Uterus (tissue), 4 donors: ENCODE results near the gene KREMEN2. TPM values are rescaled to one million over a fixed set of nuclear protein-coding genes. Genes with fewer than 3 reads are reported as not detected.

Experiments used
- DNase-seq, 2 donors: peaks; one replicate each; pipeline ENCODE4 v3.0.0-alpha.2; 2019 to 2020
- H3K27ac ChIP-seq, 2 donors: fragments of 200-600 bp; sonication (generic); 1 replicate in 1 of 2; 2 replicates in 1 of 2; pipeline ENCODE4 v1.5.1; 2016 to 2018
- H3K27me3 ChIP-seq, 2 donors: fragments of 200-600 bp; sonication (generic); one replicate each; pipeline ENCODE4 v1.5.1; 2018 to 2019; ENCODE audit warnings: control low read depth in 1 of 2
- H3K36me3 ChIP-seq, 2 donors: fragments of 200-600 bp; sonication (generic); one replicate each; pipeline ENCODE4 v1.5.1; 2019; ENCODE audit warnings: control low read depth in 1 of 2
- H3K4me1 ChIP-seq, 2 donors: fragments of 200-600 bp; sonication (generic); one replicate each; pipeline ENCODE4 v1.5.1; 2018 to 2019; ENCODE audit warnings: control low read depth in 1 of 2
- H3K4me3 ChIP-seq, 2 donors: fragments of 200-600 bp; sonication (generic); 1 replicate in 1 of 2; 2 replicates in 1 of 2; pipeline ENCODE4 v1.5.1; 2018 to 2019; ENCODE audit warnings: mild to moderate bottlenecking in 1 of 2
- H3K9me3 ChIP-seq, 2 donors: fragments of 200-600 bp; sonication (generic); one replicate each; pipeline ENCODE4 v1.5.1; 2019; ENCODE audit warnings: control low read depth in 1 of 2
- CTCF ChIP-seq, 4 experiments: fragments of 200-600 bp in 2 of 4; fragments of 450-650 bp in 2 of 4; sonication (generic) in 2 of 4; IDR thresholded peaks; one replicate each; pipeline ENCODE4 v1.5.1; 2016 to 2019; ENCODE audit warnings: antibody characterized with exemption in 4 of 4, mild to moderate bottlenecking in 2 of 4, moderate library complexity in 1 of 4
- POLR2A ChIP-seq, 2 donors: fragments of 450-650 bp; IDR thresholded peaks; one replicate each; pipeline ENCODE4 v1.6.1; 2016; ENCODE audit warnings: antibody characterized with exemption in 2 of 2, mild to moderate bottlenecking in 1 of 2, moderate library complexity in 1 of 2
- intact Hi-C: fragments of 100-400 bp; cut with DNase I; formaldehyde crosslinking; loops from one replicate; pipeline ENCODE4 v1.15.1; 2023; ENCODE audit warnings: low total_unique reads
- total RNA-seq, 4 donors: library from RNA; depleted of rRNA in 3 of 4; stranded (reverse); fragments of >200 nt in 3 of 4; gene quantifications; one replicate each; pipeline versions ENCODE4 v1.1.0 to v1.2.4, GENCODE V29; 2014 to 2023
- donor health status: DM: yes; HTN: yes; CAD: no.

The KREMEN2 gene
- total RNA-seq, 4 donors from 2014 or later: 0.41 TPM; not detected in 3

GRCh38 chr16:2933701-2934100 lies 30.4 kb upstream of the KREMEN2 start:
- Histone ChIP-seq H3K36me3 (no peaks in the 10 kb centered on the region), H3K27me3 (no peaks in the 10 kb centered on the region), H3K4me3 (no peak overlapping the region), H3K27ac (no peak overlapping the region), H3K9me3 (no peaks in the 10 kb centered on the region), H3K4me1 (no peaks in the 10 kb centered on the region)
- no peak for DNase-seq
- TF ChIP-seq CTCF (IDR thresholded peaks at IDR 0.05) (no peak), POLR2A (IDR thresholded peaks at IDR 0.05) (no peak)
- intact Hi-C loops: no loop called here

DNA sequence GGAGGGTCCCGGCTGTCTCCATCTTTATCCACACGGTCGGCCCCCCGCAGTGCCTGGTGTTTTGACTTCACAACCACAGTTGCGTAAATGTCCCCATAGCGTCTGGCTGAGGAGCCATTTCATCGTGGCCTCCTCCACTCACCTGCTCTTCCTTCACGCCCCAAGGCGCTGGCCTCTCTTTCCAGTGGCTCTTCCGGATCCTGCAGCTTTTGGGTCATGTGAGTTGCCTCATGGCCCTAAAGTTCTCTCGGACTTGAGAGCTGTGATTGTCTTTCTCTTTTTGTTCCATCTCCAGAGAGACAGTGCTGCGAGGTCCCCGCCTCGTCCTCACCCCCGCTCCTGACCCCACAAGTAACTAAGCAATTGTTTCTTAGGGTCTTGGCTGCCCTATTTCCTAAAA lies 29.6 kb upstream of the KREMEN2 start:
- Histone ChIP-seq H3K36me3 (no peaks in the 10 kb centered on the region), H3K27me3 (no peaks in the 10 kb centered on the region), H3K4me1 (no peaks in the 10 kb centered on the region), H3K4me3 (no peak overlapping the region), H3K27ac (no peak overlapping the region), H3K9me3 (no peaks in the 10 kb centered on the region)
- TF ChIP-seq POLR2A (IDR thresholded peaks at IDR 0.05) (no peak), CTCF (IDR thresholded peaks at IDR 0.05) (no peak)
- intact Hi-C loops: no loop called here
- DNase-seq: no peak

DNA sequence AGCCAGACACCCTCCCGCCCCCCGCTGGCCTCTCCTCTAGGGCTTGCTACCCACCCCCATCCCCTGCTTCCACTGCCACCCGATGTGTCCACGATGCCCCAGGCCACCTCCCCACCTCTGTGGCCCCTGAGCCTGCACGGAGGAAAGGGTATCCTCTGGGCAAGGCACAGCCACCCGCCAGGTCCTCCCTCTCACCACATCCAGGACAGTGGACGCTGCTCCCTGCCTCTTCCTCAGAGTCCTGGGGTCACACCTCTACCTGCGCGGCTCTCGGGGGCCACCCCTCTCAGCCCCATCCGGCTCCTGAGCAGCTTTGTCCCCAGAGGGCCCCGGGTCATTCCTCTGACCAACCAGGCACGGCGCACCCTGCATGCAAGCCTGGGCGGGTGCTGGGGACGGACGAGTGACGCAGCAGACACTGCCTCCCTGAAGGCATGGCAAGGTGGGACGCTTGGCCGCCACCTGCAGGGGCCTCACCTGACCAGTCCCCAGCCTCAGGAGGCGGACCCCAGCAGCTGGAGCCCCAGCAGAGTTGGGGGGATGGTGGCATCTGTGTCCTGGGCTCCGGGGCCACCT lies 27.6 kb upstream of the KREMEN2 start:
- H3K27me3 ChIP-seq: no peaks in the 10 kb centered on the region
- TF ChIP-seq CTCF (IDR thresholded peaks at IDR 0.05) (no peak), POLR2A (IDR thresholded peaks at IDR 0.05) (no peak)
- H3K9me3 ChIP-seq: no peaks in the 10 kb centered on the region
- no peak for DNase-seq
- H3K4me3 ChIP-seq: no peak overlapping the region
- no peaks in the 10 kb centered on the region for H3K36me3 ChIP-seq
- intact Hi-C loops: no loop called here
- H3K27ac ChIP-seq: no peak overlapping the region
- no peaks in the 10 kb centered on the region for H3K4me1 ChIP-seq

DNA sequence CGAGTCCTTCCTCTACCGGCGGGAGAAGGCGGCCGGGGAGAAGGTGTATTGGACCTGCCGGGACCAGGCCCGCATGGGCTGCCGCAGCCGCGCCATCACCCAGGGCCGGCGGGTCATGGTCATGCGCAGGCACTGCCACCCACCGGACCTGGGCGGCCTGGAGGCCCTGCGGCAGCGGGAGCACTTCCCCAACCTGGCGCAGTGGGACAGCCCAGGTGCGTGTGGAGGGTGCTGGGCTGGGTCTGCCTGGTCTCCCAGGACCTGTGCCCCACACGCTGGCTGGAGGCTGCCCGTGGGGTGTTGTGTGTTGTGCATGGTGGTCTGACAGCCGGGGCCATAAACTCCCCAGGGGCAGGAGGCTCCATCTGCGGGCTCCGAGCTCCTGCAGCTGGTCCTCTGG lies 26.9 kb upstream of the KREMEN2 start:
- intact Hi-C loops: no loop called here
- no peak overlapping the region for H3K27ac ChIP-seq
- H3K36me3 ChIP-seq: no peaks in the 10 kb centered on the region
- TF ChIP-seq CTCF (IDR thresholded peaks at IDR 0.05) (no peak), POLR2A (IDR thresholded peaks at IDR 0.05) (no peak)
- DNase-seq: no peak
- no peaks in the 10 kb centered on the region for H3K9me3 ChIP-seq
- H3K4me1 ChIP-seq: no peaks in the 10 kb centered on the region
- H3K4me3 ChIP-seq: no peak overlapping the region
- H3K27me3 ChIP-seq: no peaks in the 10 kb centered on the region

DNA sequence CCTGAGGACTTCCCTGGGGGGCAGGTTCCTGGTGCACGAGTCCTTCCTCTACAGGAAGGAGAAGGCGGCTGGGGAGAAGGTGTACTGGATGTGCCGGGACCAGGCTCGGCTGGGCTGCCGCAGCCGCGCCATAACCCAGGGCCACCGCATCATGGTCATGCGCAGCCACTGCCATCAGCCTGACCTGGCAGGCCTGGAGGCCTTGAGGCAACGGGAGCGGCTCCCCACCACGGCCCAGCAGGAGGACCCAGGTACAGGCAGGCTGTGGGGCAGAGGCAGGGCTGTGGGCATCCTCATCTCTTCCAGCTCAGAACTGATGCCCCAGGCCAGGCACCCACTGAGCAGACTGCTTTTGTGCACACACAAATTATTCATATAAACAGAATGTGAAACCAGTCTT lies 25.9 kb upstream of the KREMEN2 start:
- H3K4me3 ChIP-seq: no peak overlapping the region

More for the DNA sequence above, 25.9 kb upstream of the KREMEN2 start:
- DNase-seq: no peak
- TF ChIP-seq CTCF (IDR thresholded peaks at IDR 0.05): no peak
- no peak for TF ChIP-seq POLR2A (IDR thresholded peaks at IDR 0.05)
- no peak overlapping the region for H3K27ac ChIP-seq
- H3K36me3 ChIP-seq: no peaks in the 10 kb centered on the region
- intact Hi-C loops: no loop called here
- no peaks in the 10 kb centered on the region for H3K4me1 ChIP-seq
- no peaks in the 10 kb centered on the region for H3K9me3 ChIP-seq
- no peaks in the 10 kb centered on the region for H3K27me3 ChIP-seq
